ENCODE measurements around the gene DNASE1L1. TPM values are rescaled to one million over a fixed set of nuclear protein-coding genes. Genes with fewer than 3 reads are reported as not detected.

DNASE1L1 gene
- total and polyA plus RNA-seq, 12 donors = 9.3 to 101 (median 45.3) TPM

DNA sequence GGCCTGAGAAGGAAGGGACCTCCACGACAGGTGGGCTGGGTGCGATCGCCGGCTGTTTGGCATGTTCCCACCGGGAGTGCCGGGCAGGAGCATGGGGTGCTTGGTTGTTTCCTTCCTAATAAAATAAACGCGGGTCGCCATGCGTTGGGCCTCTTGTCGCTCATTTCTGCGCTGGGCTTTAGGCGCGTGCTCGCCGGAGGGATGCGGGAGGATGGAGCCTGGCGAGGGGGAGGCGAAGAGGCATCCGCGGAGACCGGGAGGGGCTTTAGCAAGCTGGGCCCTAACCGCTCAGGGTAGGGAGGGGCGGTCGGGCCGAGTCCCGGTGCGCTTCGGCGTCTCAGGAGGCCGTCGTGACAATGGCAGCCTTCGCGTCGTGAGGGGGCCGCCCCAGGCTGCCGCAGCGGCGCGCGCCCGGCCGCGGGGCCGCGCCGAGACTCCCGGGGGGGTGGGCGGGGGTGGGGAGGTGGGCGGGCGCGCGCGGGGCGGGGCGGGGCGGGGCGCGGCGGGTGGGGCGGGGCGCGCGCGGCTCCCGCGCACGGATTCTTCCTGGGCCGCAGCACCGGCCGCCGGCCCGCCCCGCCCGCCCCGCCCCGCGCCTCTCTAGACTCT is 27.4 kb upstream of the DNASE1L1 start:
- Histone ChIP-seq H3K4me1 (replicated peaks in 1 of 2) (peaks cover 0 to 7% of the 10 kb centered on the region in 2 donors), H3K9me3 (replicated peaks in 1 of 3) (no peaks in the 10 kb centered on the region), H3K36me3 (replicated peaks in 1 of 2) (peaks cover 0 to 68% of the 10 kb centered on the region in 2 donors), H3K27me3 (no peaks in the 10 kb centered on the region), H3K4me3 (peak overlapping the region in 2 of 4 donors; percentile 32 to 71), H3K27ac (peak overlapping the region in 3 of 5 donors; percentile 70 to 95 (median 86))
- WGBS, 4 donors = 9 to 48% (median 24%) methylated on average over 8 to 51 of the region's 78 CpGs
- peak in 1 of 7 donors; percentile 40 for DNase-seq
- TF ChIP-seq, protein P1, sequence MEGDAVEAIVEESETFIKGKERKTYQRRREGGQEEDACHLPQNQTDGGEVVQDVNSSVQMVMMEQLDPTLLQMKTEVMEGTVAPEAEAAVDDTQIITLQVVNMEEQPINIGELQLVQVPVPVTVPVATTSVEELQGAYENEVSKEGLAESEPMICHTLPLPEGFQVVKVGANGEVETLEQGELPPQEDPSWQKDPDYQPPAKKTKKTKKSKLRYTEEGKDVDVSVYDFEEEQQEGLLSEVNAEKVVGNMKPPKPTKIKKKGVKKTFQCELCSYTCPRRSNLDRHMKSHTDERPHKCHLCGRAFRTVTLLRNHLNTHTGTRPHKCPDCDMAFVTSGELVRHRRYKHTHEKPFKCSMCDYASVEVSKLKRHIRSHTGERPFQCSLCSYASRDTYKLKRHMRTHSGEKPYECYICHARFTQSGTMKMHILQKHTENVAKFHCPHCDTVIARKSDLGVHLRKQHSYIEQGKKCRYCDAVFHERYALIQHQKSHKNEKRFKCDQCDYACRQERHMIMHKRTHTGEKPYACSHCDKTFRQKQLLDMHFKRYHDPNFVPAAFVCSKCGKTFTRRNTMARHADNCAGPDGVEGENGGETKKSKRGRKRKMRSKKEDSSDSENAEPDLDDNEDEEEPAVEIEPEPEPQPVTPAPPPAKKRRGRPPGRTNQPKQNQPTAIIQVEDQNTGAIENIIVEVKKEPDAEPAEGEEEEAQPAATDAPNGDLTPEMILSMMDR (IDR thresholded peaks at IDR 0.05) = no peak
- TF ChIP-seq POLR2A (IDR thresholded peaks at IDR 0.05) = no peak
- intact Hi-C loops (cut with DNase I) = no loop called here

DNA sequence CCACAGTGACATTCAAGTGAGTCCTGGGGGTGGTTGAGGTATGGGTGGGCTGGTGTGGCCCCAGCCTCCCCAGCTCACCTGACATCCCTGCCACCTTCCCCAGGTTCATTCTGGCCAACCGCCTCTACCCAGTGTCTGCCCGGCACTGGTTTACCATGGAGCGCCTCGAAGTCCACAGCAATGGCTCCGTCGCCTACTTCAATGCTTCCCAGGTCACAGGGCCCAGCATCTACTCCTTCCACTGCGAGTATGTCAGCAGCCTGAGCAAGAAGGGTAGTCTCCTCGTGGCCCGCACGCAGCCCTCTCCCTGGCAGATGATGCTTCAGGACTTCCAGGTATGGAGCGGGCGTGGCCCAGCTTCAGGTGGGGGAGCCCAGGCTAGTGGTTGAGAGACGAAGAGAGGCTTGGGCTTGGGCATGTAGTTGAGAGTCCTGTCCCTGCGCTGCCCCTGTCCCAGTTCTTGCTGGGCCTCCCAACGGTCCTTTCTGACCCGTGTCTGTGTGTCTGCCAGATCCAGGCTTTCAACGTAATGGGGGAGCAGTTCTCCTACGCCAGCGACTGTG is 26.2 kb upstream of the DNASE1L1 start:
- H3K27me3 ChIP-seq = no peaks in the 10 kb centered on the region
- H3K9me3 ChIP-seq (replicated peaks in 1 of 3) = no peaks in the 10 kb centered on the region
- WGBS, 4 donors = 91 to 100% (median 94%) methylated on average over 1 to 19 of the region's 19 CpGs
- H3K36me3 ChIP-seq (replicated peaks in 1 of 2) = peaks cover 0 to 55% of the 10 kb centered on the region in 2 donors
- H3K4me3 ChIP-seq = no peak overlapping the region
- intact Hi-C loops (cut with DNase I) = no loop called here
- H3K4me1 ChIP-seq (replicated peaks in 1 of 2) = peaks cover 0 to 14% of the 10 kb centered on the region in 2 donors
- no peak for DNase-seq
- TF ChIP-seq POLR2A (IDR thresholded peaks at IDR 0.05) = no peak
- TF ChIP-seq, protein P1 (IDR thresholded peaks at IDR 0.05) = no peak
- no peak overlapping the region for H3K27ac ChIP-seq

DNA sequence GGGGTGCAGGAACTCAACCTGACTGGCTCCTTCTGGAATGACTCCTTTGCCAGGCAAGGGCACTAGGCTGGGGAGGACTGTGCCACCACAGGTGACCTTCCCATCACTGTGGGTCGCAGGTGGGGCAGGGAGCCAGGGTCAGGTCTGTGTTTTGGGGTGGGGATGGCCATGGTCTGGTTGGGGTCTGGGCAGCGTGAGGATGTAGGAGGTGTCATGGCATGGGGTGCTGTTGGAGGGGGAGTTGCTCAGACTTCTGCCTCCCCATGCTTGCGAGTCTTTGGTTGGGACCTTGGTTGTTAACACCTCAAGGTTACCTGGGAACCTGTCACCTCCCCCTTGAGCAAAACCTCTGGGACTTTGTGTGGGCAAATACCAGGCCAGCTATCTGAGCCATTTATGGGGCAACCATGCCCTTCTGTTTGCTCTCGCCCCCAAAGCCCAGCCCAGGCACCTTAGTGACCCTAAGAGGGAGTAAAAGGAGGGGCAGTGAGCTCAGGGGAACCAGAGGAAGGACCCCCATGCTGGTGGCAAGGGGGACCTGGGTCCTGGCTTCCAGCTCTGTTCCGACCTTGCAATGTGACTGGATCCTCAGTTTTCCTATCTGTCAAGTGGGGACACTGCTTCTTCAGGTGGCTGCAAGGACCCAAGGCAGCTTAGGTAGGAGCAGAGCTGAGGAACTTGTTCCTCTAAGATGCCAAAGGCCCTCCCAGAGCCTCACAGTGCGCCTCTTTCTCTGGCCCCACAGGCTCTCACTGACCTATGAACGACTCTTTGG is 25.5 kb upstream of the DNASE1L1 start:
- WGBS, 4 donors = 70 to 93% (median 84%) methylated on average over 3 to 7 of the region's 7 CpGs
- H3K36me3 ChIP-seq (replicated peaks in 1 of 2) = peaks cover 0 to 49% of the 10 kb centered on the region in 2 donors
- intact Hi-C loops (cut with DNase I) = no loop called here
- no peak overlapping the region for H3K27ac ChIP-seq
- TF ChIP-seq POLR2A (IDR thresholded peaks at IDR 0.05) = no peak
- TF ChIP-seq, protein P1 (IDR thresholded peaks at IDR 0.05) = no peak
- H3K4me1 ChIP-seq (replicated peaks in 1 of 2) = peaks cover 0 to 19% of the 10 kb centered on the region in 2 donors
- no peak for DNase-seq
- H3K4me3 ChIP-seq = no peak overlapping the region
- H3K27me3 ChIP-seq = no peaks in the 10 kb centered on the region
- H3K9me3 ChIP-seq (replicated peaks in 1 of 3) = no peaks in the 10 kb centered on the region

DNA sequence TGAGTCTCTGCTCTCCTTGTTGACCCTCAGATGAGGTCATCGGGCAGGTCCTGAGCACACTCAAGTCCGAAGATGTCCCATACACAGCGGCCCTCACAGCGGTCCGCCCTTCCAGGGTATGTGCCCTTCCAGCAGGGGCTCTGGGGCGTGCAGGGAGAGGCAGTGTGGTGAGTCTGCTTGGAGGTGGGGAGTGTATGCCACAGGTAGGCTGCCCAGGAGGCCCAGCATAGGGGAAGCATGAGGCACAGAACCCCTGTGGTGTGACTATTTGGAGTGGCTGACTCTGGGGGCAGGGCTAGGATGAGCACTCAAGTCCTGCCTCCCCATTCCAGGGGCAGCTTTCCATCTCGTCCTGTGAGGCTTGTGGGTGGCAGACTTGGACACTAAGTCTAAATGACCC is 24.6 kb upstream of the DNASE1L1 start:
- DNase-seq = no peak
- intact Hi-C loops (cut with DNase I) = no loop called here
- WGBS, 4 donors = 77 to 88% (median 83%) methylated on average over 1 to 7 of the region's 7 CpGs
- H3K27ac ChIP-seq = no peak overlapping the region
- peaks cover 0 to 21% of the 10 kb centered on the region in 2 donors for H3K4me1 ChIP-seq (replicated peaks in 1 of 2)
- no peaks in the 10 kb centered on the region for H3K9me3 ChIP-seq (replicated peaks in 1 of 3)
- no peak overlapping the region for H3K4me3 ChIP-seq
- TF ChIP-seq, protein P1 (IDR thresholded peaks at IDR 0.05) = no peak
- no peak for TF ChIP-seq POLR2A (IDR thresholded peaks at IDR 0.05)
- no peaks in the 10 kb centered on the region for H3K27me3 ChIP-seq
- H3K36me3 ChIP-seq (replicated peaks in 1 of 2) = peaks cover 0 to 42% of the 10 kb centered on the region in 2 donors
